SJSA1 (cell line): ENCODE measurements around the gene STAT2. TPM values are rescaled to one million over a fixed set of nuclear protein-coding genes. Genes with fewer than 3 reads are reported as not detected.
A peak's percentile ranks its signal among the peaks of the same experiment; 100 is the strongest.
"Not testable (repeated sequence)": the region's sequence is repeated elsewhere in the genome, so short reads cannot be mapped to it uniquely, and the experiment has no call there.

Experiments
- DNase-seq, 2 experiments: peaks; one replicate each; pipeline ENCODE4 v3.0.0-alpha.2; 2015 to 2020; ENCODE audit warnings: low spot score in 2 of 2, low read depth in 1 of 2
- H3K27ac ChIP-seq: fragments of 250-450 bp; sonication (Bioruptor Pico); 2 replicates; pipeline ENCODE4 v1.5.1; 2020; ENCODE audit warnings: mild to moderate bottlenecking, moderate library complexity
- H3K27me3 ChIP-seq: fragments of 250-450 bp; sonication (Bioruptor Pico); replicated peaks from 2 replicates; pipeline ENCODE4 v1.5.1; 2020; ENCODE audit warnings: mild to moderate bottlenecking, moderate library complexity
- H3K36me3 ChIP-seq: fragments of 250-450 bp; sonication (Bioruptor Pico); 2 replicates; pipeline ENCODE4 v1.5.1; 2020; ENCODE audit warnings: mild to moderate bottlenecking
- H3K4me1 ChIP-seq: fragments of 250-450 bp; sonication (Bioruptor Pico); replicated peaks from 2 replicates; pipeline ENCODE4 v1.6.1; 2021; ENCODE audit warnings: mild to moderate bottlenecking
- H3K4me3 ChIP-seq: fragments of 250-450 bp; sonication (Bioruptor Pico); 2 replicates; pipeline ENCODE4 v1.5.1; 2020; ENCODE audit warnings: mild to moderate bottlenecking
- H3K9me3 ChIP-seq: fragments of 250-450 bp; sonication (Bioruptor Pico); replicated peaks from 2 replicates; pipeline ENCODE4 v1.5.1; 2020; ENCODE audit warnings: mild to moderate bottlenecking
- total RNA-seq: library from RNA; depleted of rRNA; stranded (reverse); fragments of >200 nt; shearing (Covaris generic); gene quantifications from 2 replicates; pipeline ENCODE4 v1.2.3, GENCODE V29; 2014

The STAT2 gene
- total RNA-seq, 1 experiment from 2014 or later = 63.3 TPM

DNA sequence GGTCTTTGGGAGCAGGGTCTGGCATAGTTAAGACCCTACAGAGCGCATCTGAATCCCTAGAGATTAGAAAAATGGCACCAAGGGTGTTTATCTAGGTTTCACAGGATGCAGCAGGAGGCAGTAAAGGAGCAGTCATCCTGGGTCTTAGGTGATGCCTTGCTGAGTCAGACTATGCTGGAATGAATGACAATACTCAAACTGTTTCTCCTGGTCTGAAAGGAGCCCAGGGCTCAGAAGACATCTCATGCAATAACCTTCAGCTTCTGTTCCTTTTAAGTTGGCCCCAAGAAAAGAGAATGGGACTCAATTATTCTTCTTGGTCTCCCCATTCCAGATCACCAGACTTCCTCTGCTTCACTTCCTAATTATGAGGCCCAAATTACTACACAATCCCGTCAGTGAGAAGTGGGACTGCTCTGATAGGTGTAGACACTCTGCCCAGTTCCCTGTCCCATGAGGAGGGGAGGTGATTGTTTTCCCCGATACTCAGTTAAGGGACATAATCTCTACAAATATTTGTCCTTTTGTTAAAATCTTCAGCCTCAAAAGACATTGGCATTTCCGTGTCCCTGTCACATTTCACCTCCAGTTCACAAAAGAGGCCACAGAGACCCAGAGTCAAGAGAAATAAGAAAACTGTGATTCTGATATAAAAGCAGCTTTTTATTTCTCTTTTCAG, 17.5 kb upstream of the STAT2 start:
- no peaks in the 10 kb centered on the region for H3K9me3 ChIP-seq
- H3K36me3 ChIP-seq = no peaks in the 10 kb centered on the region
- no peaks in the 10 kb centered on the region for H3K27me3 ChIP-seq
- DNase-seq = no peak
- H3K27ac ChIP-seq = no peak overlapping the region
- no peak overlapping the region for H3K4me3 ChIP-seq
- H3K4me1 ChIP-seq = peaks cover 5% of the 10 kb centered on the region

DNA sequence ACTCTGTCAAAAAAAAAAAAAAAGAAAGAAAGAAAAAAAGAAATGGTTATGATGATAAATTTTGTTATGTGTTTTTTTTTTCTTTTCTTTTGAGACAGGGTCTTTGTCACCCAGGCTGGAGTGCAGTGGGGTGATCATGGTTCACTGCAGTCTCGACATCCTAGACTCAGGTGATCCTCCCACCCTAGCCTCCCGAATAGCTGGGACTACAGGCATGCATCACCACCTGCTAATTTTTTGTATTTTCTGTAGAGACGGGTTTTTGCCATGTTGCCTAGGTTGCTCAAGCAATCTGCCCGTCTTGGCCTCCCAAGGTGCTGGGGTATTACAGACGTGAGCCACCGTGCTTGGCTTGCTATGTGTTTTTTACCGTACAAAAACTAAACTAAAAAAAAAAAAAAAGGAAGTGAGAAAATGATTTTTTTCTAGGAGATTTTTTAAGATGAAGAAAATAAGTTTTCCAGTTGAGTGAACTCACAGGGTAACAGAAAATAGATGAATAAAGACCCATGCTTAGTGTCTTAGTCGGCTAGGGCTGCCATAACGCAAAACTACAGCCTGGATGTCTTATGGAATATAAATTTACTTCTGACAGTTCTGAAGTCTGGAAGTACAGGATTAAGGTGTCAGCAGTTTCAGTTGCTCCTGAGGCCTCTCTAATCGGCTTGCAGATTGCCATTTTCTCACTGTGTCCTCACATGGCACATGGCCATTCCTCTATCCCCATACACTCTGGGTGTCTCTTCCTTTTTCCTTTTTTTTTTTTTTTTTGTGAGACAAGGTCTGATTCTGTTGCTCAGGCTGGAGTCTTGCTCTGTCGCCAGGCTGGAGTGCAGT, 15.9 kb upstream of the STAT2 start:
- H3K27ac ChIP-seq = no peak overlapping the region
- H3K36me3 ChIP-seq = no peaks in the 10 kb centered on the region
- peaks cover 5% of the 10 kb centered on the region for H3K4me1 ChIP-seq
- no peak overlapping the region for H3K4me3 ChIP-seq
- no peaks in the 10 kb centered on the region for H3K9me3 ChIP-seq
- H3K27me3 ChIP-seq = no peaks in the 10 kb centered on the region
- DNase-seq = no peak

DNA sequence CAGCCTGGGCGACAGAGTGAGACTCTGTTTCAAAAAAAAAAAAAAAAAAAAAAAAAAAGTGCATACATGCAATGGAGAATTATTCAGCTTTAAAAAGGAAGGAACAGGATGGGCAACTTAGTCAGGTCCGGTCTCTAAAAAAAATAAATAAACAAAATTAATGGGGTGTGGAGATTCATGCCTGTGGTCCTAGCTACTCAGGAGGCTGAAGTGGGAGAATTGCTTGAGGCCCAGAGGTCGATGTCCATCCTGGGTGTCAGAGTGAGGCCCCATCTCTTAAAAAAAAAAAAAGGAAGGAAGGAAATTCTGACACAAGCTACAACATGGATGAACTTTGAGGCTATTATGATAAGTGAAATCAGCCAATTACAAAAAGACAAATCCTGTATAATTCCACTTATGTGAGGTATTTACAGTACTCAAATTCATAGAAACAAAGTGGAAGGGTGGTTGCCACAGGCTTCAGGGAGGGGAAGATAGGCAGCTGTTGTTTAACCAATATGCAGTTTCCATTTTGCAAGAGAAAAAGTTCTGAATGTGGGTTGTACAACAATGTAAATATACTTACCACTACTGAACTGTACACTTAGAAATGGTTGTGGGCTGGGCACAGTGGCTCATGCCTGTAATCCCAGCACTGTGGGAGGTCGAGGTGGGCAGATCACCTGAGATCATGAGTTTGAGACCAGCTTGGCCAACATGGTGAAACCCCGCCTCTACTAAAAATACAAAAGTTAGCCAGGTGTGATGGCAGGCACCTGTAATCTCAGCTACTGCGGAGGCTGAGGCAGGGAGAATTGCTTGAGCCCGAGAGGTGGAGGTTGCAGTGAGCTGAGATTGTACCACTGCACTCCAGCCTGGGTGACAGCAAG, 15.1 kb upstream of the STAT2 start:
- H3K36me3 ChIP-seq = no peaks in the 10 kb centered on the region
- H3K27ac ChIP-seq = no peak overlapping the region
- H3K4me3 ChIP-seq = no peak overlapping the region
- H3K4me1 ChIP-seq = peaks cover 5% of the 10 kb centered on the region
- DNase-seq = peak in 1 of 2 experiments; percentile 8
- no peaks in the 10 kb centered on the region for H3K27me3 ChIP-seq
- no peaks in the 10 kb centered on the region for H3K9me3 ChIP-seq

DNA sequence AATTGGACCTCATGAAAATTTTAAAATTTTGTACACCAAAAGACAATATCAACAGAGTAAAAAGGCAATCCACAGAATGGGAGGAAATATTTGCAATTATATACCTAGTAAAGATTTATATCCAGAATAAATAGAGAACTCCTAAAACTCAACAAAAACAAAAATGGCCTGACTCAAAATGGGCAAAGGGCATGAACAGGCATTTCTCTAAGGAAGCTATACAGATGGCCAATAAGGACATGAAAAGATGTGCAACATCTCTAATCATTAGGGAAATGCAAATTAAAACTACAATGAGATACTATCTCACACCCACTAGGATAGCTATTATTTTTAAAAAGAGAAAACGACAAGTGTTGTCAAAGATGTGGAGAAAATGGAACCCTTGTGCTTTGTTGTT, 13.6 kb upstream of the STAT2 start:
- no peaks in the 10 kb centered on the region for H3K9me3 ChIP-seq
- H3K36me3 ChIP-seq = no peaks in the 10 kb centered on the region
- no peaks in the 10 kb centered on the region for H3K27me3 ChIP-seq
- DNase-seq = no peak
- no peak overlapping the region for H3K4me3 ChIP-seq
- H3K4me1 ChIP-seq = peaks cover 5% of the 10 kb centered on the region
- no peak overlapping the region for H3K27ac ChIP-seq

DNA sequence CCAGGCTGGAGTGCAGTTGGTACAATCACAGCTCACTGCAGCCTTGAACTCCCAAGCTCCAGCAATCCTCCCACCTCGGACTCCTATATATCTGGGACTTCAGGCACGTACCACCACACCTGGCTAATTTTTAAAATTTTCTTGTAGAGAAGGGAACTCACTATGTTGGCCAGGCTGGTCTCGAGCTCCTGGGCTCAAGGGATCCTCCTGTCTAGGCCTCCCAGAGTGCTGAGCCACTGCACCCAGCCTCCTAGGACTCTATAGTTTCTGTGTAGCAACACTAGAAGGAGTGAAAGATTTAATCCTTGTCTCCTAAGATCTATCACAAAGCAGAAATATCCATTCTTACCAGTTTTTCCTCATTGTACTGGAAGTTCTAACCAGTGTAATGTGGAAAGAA, 7.0 kb upstream of the STAT2 start:
- Histone ChIP-seq H3K4me1 (no peaks in the 10 kb centered on the region), H3K4me3 (no peak overlapping the region), H3K36me3 (no peaks in the 10 kb centered on the region), H3K27ac (no peak overlapping the region), H3K9me3 (no peaks in the 10 kb centered on the region), H3K27me3 (no peaks in the 10 kb centered on the region)
- no peak for DNase-seq

DNA sequence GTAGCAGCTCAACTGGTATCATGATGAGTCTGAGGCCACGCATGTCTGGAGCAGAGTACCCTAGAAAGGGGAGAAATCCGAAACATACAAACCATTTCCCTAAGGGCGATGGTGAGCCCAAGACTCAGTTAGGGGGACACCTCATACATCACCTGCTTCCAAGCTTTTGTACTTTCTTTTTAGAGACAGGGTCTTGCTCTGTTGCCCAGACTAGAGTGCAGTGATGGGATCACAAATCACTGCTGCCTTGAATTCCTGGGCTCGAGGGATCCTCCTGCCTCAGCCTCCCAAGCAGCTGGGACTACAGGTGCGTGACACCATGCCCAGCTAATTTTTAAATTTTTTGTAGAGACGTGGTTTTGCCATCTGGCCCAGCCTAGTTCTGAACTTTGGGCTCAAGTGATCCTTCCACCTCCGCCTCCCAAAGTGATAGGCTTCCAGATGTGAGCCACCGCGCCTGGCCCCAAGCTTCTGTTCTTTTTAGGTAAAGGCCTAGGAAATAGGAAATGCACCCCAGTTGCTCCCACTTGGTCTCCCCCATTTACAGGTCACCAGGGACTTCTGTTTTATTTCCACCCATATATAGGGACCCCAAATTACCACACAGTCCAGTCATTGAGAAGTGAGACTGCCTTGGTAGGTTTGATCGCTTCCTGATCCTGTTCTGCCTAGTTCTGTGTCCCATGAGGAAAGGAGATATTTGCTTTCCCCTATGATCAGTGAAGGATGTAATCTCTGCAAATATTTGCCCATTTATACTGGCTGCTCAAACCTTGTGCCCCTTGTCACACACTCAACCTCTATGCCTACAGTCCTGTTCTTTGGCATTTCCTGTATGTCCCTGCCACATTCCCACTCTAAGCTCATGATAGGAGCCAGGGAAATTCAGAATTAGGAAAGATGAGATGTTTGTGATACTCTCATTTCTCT, 2.5 kb upstream of the STAT2 start, which contains the start of gene APOF:
TSS of gene APOF (minus strand) at position 728 of the 930 bp plus-strand sequence. CDS start at position 616, 112 bp downstream.
- no peaks in the 10 kb centered on the region for H3K27me3 ChIP-seq
- no peak for DNase-seq
- no peaks in the 10 kb centered on the region for H3K36me3 ChIP-seq
- no peak within 1 kb of the TSS for H3K4me3 ChIP-seq
- H3K4me1 ChIP-seq = peaks cover 14% of the 10 kb centered on the region
- no peaks in the 10 kb centered on the region for H3K9me3 ChIP-seq
- no peak within 1 kb of the TSS for H3K27ac ChIP-seq

DNA sequence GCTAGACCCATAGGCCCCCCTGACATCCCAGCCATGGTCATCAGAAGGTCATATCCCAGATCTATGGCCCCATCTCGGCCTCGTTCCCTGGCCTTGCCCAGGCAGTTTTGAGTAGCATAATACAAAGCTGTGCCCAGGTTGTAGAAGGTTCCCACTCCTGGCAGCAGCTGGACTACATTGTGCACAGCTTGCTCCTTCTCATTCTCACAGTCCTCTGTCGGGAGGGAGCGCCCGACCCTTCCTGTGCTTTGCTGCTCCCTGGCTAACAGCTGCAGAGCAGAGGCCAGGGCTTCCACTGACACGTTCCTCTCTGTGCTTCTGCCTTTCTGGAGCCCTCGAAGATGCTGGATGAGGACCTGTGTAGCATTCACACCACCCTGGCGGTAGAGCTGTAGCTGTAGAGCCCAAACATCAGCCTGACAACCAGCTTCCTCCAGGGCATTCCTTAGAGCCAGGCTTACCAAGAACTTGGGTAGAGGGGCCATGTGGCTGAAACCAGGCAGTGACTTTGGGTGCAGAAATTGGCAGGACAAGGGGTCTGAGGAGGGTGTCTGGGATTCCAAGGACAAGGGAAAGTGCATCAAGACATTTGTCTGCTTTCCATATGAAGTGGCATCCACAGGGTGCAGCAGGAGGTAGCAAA, 1.7 kb upstream of the STAT2 start:
- Histone ChIP-seq H3K36me3 (no peaks in the 10 kb centered on the region), H3K27ac (no peak overlapping the region)
- no peak for DNase-seq

DNA sequence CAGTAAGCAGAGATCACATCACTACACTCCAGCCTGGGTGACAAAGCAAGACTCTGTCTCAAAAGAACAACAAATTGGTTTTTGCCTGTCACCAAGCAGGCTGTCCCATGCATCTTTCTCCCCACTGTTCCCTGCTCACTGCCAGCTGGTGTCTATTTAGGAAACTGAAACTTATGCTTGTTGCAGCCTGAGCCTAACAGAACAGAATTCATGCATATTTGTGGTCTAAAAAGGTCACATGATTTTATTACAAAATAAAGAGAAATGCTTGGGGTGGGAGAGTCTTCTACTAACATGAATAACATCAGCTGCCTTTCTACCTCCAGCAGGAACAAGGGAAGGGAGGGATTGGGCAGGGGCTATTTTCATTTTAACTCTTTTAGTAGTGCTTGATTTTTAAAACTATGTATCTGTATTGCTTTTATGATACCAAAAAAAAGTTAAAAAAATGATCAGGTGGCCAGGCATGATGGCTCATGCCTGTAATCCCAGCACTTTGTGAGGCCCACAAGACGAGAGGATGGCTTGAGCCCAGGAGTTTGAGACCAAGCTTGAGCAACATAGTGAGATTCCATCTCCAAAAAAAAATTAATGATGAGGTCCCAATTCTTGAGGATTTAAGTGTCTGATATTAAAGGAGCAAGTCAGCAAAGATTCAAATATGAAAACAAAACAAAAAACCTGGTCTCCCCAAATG, 923 bp downstream of the STAT2 start:
- peak overlapping the region; percentile 59 for H3K4me3 ChIP-seq
- H3K9me3 ChIP-seq = no peaks in the 10 kb centered on the region
- peak in 1 of 2 experiments; percentile 72 for DNase-seq
- peaks cover 14% of the 10 kb centered on the region for H3K4me1 ChIP-seq
- H3K27ac ChIP-seq = peak overlapping the region; percentile 55
- no peaks in the 10 kb centered on the region for H3K27me3 ChIP-seq
- peaks cover 22% of the 10 kb centered on the region for H3K36me3 ChIP-seq

More for the DNA sequence above, 1.7 kb upstream of the STAT2 start:
- no peaks in the 10 kb centered on the region for H3K27me3 ChIP-seq
- H3K4me3 ChIP-seq = no peak overlapping the region
- H3K9me3 ChIP-seq = no peaks in the 10 kb centered on the region
- peaks cover 14% of the 10 kb centered on the region for H3K4me1 ChIP-seq

DNA sequence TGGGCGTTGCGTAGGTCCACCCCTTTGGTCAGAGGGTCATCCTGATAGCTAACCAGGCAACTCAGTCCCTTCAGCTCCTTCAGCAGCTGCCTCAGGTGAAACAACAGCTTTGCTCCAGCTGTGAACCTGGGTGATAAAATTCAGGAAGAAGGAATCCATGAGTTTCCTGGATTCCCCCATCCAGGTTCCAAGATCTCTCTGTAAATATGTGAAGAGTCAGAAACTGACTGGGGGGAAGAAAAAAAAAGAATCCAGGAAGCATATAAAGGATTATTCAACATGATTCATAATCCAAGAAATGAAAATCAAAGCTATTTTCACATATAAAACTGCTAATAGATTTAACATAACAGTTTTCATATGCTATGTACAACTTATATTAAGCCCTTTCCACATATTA, 8.6 kb downstream of the STAT2 start:
- DNase-seq = no peak
- H3K36me3 ChIP-seq = peaks cover 91% of the 10 kb centered on the region
- no peaks in the 10 kb centered on the region for H3K27me3 ChIP-seq
- no peak overlapping the region for H3K27ac ChIP-seq
- H3K9me3 ChIP-seq = no peaks in the 10 kb centered on the region
- no peaks in the 10 kb centered on the region for H3K4me1 ChIP-seq
- no peak overlapping the region for H3K4me3 ChIP-seq

DNA sequence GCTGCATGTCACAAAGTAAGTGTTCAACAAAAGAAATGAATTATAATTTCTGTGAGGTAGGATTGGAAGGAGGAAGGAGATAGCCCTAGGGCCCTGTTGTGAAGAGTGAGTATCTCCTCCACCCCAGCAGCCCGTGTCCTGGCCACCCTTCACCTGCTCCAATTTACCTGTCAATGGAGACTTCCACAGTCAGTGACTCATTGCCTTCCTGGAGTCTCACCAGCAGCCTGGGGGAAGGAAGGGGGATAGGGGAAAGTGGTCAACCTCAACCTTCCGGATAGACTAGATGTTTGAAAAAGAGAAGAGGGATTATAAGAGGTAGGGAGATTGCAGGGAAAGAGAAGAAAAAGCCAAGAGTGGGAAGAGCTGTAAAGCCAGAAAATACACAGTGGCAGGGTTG, 9.2 kb downstream of the STAT2 start:
- H3K9me3 ChIP-seq = no peaks in the 10 kb centered on the region

DNA sequence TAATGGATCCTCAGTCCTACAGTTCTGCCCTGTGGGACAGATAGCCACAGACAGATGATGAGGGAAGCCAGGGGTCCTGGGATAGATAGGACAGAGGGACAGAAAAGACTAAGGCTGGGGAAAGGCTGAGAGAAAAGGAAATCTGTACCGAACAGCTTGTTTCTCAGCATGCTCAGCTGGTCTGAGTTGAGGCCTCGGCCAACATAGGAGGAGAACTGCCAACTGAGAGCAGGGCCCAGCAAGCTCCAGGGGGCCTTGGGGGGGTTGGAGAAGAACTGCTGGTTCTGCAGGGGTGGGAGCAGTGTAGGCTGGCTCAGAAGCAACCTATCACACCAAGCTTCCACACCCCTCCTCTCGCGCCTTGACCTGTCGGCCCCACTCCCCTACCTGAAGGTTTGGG, 11.1 kb downstream of the STAT2 start:
- Histone ChIP-seq H3K4me3 (no peak overlapping the region), H3K27me3 (no peaks in the 10 kb centered on the region), H3K9me3 (no peaks in the 10 kb centered on the region), H3K27ac (no peak overlapping the region), H3K4me1 (no peaks in the 10 kb centered on the region), H3K36me3 (peaks cover 83% of the 10 kb centered on the region)
- DNase-seq = no peak

More for the DNA sequence above, 9.2 kb downstream of the STAT2 start:
- Histone ChIP-seq H3K36me3 (peaks cover 91% of the 10 kb centered on the region), H3K4me3 (no peak overlapping the region), H3K27ac (no peak overlapping the region), H3K27me3 (no peaks in the 10 kb centered on the region), H3K4me1 (no peaks in the 10 kb centered on the region)
- DNase-seq = no peak

DNA sequence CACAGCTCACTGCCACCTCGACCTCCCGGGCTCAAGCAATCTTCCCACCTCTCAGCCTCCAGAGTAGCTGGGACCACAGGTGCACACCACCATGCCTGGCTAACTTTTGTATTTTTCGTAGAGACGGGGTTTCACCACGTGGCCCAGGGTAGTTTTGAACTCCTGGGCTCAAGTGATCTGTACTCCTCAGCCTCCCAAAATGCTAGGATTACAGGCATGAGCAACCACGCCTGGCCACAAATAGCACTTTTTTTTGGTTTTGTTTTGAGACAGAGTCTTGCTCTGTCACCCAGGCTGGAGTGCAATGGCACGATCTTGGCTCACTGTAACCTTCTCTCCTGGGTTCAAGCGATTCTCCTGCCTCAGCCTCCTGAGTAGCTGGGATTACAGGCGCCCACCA, 12.7 kb downstream of the STAT2 start:
- peaks cover 84% of the 10 kb centered on the region for H3K36me3 ChIP-seq
- not testable (repeated sequence) for H3K27me3 ChIP-seq, DNase-seq, H3K9me3 ChIP-seq, H3K4me1 ChIP-seq, H3K27ac ChIP-seq, H3K4me3 ChIP-seq
